HCT116 (cell line): ENCODE data around the gene IGSF9B. TPM values are rescaled to one million over a fixed set of nuclear protein-coding genes. Genes with fewer than 3 reads are reported as not detected.

Source experiments
- ATAC-seq: fragments of 200-7000 bp; cut with Tn5 transposase; 2 replicates; pipeline ENCODE4 v1.9.1; 2020; ENCODE audit warnings: mild to moderate bottlenecking, moderate library complexity
- BruUV-seq: library from RNA; stranded (reverse); fragments of 400-500 nt; replicated peaks from 2 replicates; lab custom pipeline; 2021; lab: Mats Ljungman, UMichigan
- CTCF ChIA-PET: fragments of 300-600 bp; sonication (Branson Sonifier 250); formaldehyde crosslinking; loops from one replicate; lab custom pipeline; 2021; ENCODE audit warnings: antibody characterized with exemption; lab: Charles Lee
- POLR2A ChIA-PET: fragments of 300-600, 350-600 bp; sonication (Branson Sonifier 250); formaldehyde crosslinking; loops from one replicate; lab custom pipeline; 2021; ENCODE audit warnings: antibody characterized with exemption; lab: Charles Lee
- RAD21 ChIA-PET, 2 experiments: fragments of 300-600 bp; sonication (Branson Sonifier 250); formaldehyde crosslinking; loops; one replicate each; lab custom pipeline; 2023; ENCODE audit warnings: low total read pairs in 2 of 2; ENCODE audit not compliant: uncharacterized antibody in 2 of 2, unreplicated experiment in 2 of 2, low non-redundant PET in 1 of 2; lab: Charles Lee
- DNase-seq: peaks from one replicate; pipeline ENCODE4 v3.0.0-alpha.2; 2010; ENCODE audit warnings: low read depth, low spot score
- H2AFZ ChIP-seq: fragments of 200-600 bp; shearing (Covaris generic), sonication (generic); 2 replicates; pipeline ENCODE4 v1.6.1; 2017; ENCODE audit warnings: low read depth, mixed run types, mixed read lengths, antibody characterized with exemption, low read length; ENCODE audit not compliant: poor library complexity, severe bottlenecking
- H3K27ac ChIP-seq: 2 replicates; pipeline ENCODE4 v1.5.1; 2012; ENCODE audit warnings: low read depth, low read length
- H3K27me3 ChIP-seq: fragments of 200-600 bp; sonication (generic); 2 replicates; pipeline ENCODE4 v1.6.1; 2016; ENCODE audit warnings: mixed run types, low read length, mixed read lengths; ENCODE audit not compliant: insufficient read depth
- H3K36me3 ChIP-seq, 2 experiments: fragments of 200-500 bp in 1 of 2; fragments of 200-600 bp in 1 of 2; sonication (Bioruptor generic) in 1 of 2; sonication (generic) in 1 of 2; 2 replicates each; pipeline versions ENCODE4 v1.5.1 to v1.6.1; 2014 to 2016; ENCODE audit warnings: low read length in 2 of 2, inconsistent platforms in 1 of 2, mixed read lengths in 1 of 2, mixed run types in 1 of 2; ENCODE audit not compliant: insufficient read depth in 2 of 2, control insufficient read depth in 1 of 2
- H3K4me1 ChIP-seq, 2 experiments: fragments of 200-600 bp in 1 of 2; sonication (generic) in 1 of 2; 2 replicates each; pipeline versions ENCODE4 v1.5.1 to v1.6.1; 2012 to 2017; ENCODE audit warnings: low read length in 2 of 2, inconsistent platforms in 1 of 2, mild to moderate bottlenecking in 1 of 2, mixed read lengths in 1 of 2, mixed run types in 1 of 2, moderate library complexity in 1 of 2; ENCODE audit not compliant: insufficient read depth in 2 of 2, control insufficient read depth in 1 of 2
- H3K4me2 ChIP-seq: fragments of 200-600 bp; sonication (generic); 2 replicates; pipeline ENCODE4 v1.6.1; 2017; ENCODE audit warnings: mixed run types, low read length, mixed read lengths
- H3K4me3 ChIP-seq, 2 experiments: fragments of 200-600 bp in 1 of 2; sonication (generic) in 1 of 2; replicated peaks in 1 of 2; 2 replicates each; pipeline ENCODE4 v1.5.1; 2011 to 2016; ENCODE audit warnings: low read length in 2 of 2, control low read depth in 1 of 2, low read depth in 1 of 2, mild to moderate bottlenecking in 1 of 2, mixed read lengths in 1 of 2, mixed run types in 1 of 2
- H3K79me2 ChIP-seq: fragments of 200-600 bp; sonication (generic); 2 replicates; pipeline ENCODE4 v1.6.1; 2017; ENCODE audit warnings: mild to moderate bottlenecking, mixed run types, low read length, moderate library complexity, mixed read lengths; ENCODE audit not compliant: insufficient read depth
- H3K9ac ChIP-seq: fragments of 200-600 bp; sonication (generic); 2 replicates; pipeline ENCODE4 v1.6.1; 2016; ENCODE audit warnings: low read length, mixed read lengths
- H3K9me2 ChIP-seq: fragments of 200-600 bp; sonication (generic), shearing (Covaris generic); 2 replicates; pipeline ENCODE4 v1.6.1; 2017; ENCODE audit warnings: mixed run types, mild to moderate bottlenecking, moderate library complexity; ENCODE audit not compliant: insufficient read depth
- H3K9me3 ChIP-seq, 2 experiments: fragments of 200-500 bp in 1 of 2; fragments of 200-600 bp in 1 of 2; sonication (Bioruptor generic) in 1 of 2; sonication (generic) in 1 of 2; 2 replicates each; pipeline ENCODE4 v1.6.1; 2014 to 2017; ENCODE audit warnings: low read length in 2 of 2, mixed read lengths in 2 of 2, inconsistent platforms in 1 of 2, low read depth in 1 of 2, mild to moderate bottlenecking in 1 of 2, mixed run types in 1 of 2, moderate library complexity in 1 of 2; ENCODE audit not compliant: control insufficient read depth in 1 of 2, insufficient read depth in 1 of 2
- H4K20me1 ChIP-seq: fragments of 200-600 bp; sonication (generic), shearing (Covaris generic); 2 replicates; pipeline ENCODE4 v1.6.1; 2017; ENCODE audit warnings: mixed run types, mild to moderate bottlenecking, moderate library complexity; ENCODE audit not compliant: insufficient read depth
- CBX3 ChIP-seq: IDR thresholded peaks from 2 replicates; pipeline ENCODE4 v1.6.1; 2012; ENCODE audit warnings: low read depth
- EGR1 ChIP-seq: IDR thresholded peaks from 2 replicates; pipeline ENCODE4 v1.6.1; 2012; ENCODE audit warnings: low read depth
- EZH2 ChIP-seq: fragments of 200-600 bp; sonication (generic); IDR thresholded peaks from 2 replicates; pipeline ENCODE4 v1.6.1; 2017; ENCODE audit warnings: antibody characterized with exemption, mixed run types
- FOSL1 ChIP-seq: IDR thresholded peaks from 2 replicates; pipeline ENCODE4 v1.6.1; 2012; ENCODE audit warnings: low read depth
- JUND ChIP-seq: IDR thresholded peaks from 2 replicates; pipeline ENCODE4 v1.6.1; 2012
- POLR2A ChIP-seq: IDR thresholded peaks from 2 replicates; pipeline ENCODE4 v1.7.0; 2011; ENCODE audit warnings: borderline replicate concordance; ENCODE audit not compliant: insufficient read depth, insufficient read length; ENCODE audit errors: extremely low read depth
- POLR2AphosphoS5 ChIP-seq: IDR thresholded peaks from 2 replicates; pipeline ENCODE4 v1.6.1; 2011; ENCODE audit warnings: mild to moderate bottlenecking, low read depth, low read length, moderate library complexity
- RAD21 ChIP-seq: IDR thresholded peaks from 2 replicates; pipeline ENCODE4 v1.6.1; 2012; ENCODE audit warnings: low read depth, mild to moderate bottlenecking
- SIN3A ChIP-seq: IDR thresholded peaks from 2 replicates; pipeline ENCODE4 v1.6.1; 2012; ENCODE audit warnings: low read depth
- SP1 ChIP-seq: IDR thresholded peaks from 2 replicates; pipeline ENCODE4 v1.6.1; 2012; ENCODE audit warnings: low read depth
- TCF7L2 ChIP-seq: IDR thresholded peaks from 2 replicates; pipeline ENCODE4 v1.7.0; 2011; ENCODE audit warnings: borderline replicate concordance, inconsistent platforms; ENCODE audit not compliant: insufficient read depth, insufficient read length; ENCODE audit errors: extremely low read depth
- ZFX ChIP-seq: fragments of 450-650 bp; IDR thresholded peaks from 2 replicates; pipeline ENCODE4 v1.6.1; 2017
- intact Hi-C: fragments of 100-400 bp; cut with micrococcal nuclease; formaldehyde crosslinking; loops from 2 replicates; pipeline ENCODE4 v1.10.0; 2022
- total RNA-seq: library from RNA; stranded (reverse); gene quantifications from one replicate; pipeline ENCODE4 v1.2.1, GENCODE V29; 2021; ENCODE audit not compliant: unreplicated experiment
- TF ChIP-seq, protein P1 (sequence below): IDR thresholded peaks from 2 replicates; pipeline ENCODE4 v1.6.1; 2012
- TF ChIP-seq, protein P2 (sequence below), 3 experiments: fragments of 200-600 bp in 1 of 3; sonication (generic) in 1 of 3; IDR thresholded peaks in 2 of 3; conservative IDR thresholded peaks in 1 of 3; 2 replicates each; pipeline ENCODE4 v1.5.1; 2012 to 2017; ENCODE audit warnings: low read depth in 2 of 3, low read length in 2 of 3, antibody characterized with exemption in 1 of 3, borderline replicate concordance in 1 of 3, control low read depth in 1 of 3, mild to moderate bottlenecking in 1 of 3, mixed read lengths in 1 of 3, mixed run types in 1 of 3, moderate library complexity in 1 of 3; ENCODE audit not compliant: insufficient read depth in 1 of 3

IGSF9B gene
- total RNA-seq, 1 experiment from 2014 or later: 12.4 TPM

GRCh38 chr11:133926466-133927246, 30.1 kb downstream of the IGSF9B start:
- BruUV-seq: no TSS peak
- H3K4me1 ChIP-seq: peaks cover 0 to 11% of the 10 kb centered on the region in 2 experiments; a peak in 2 of 4 replicates
- TF ChIP-seq SIN3A (no peak), EZH2 (no peak), JUND (no peak), TCF7L2 (no peak), FOSL1 (no peak), POLR2AphosphoS5 (no peak), CBX3 (no peak), POLR2A (no peak), RAD21 (no peak), SP1 (no peak), ZFX (no peak), EGR1 (no peak)
- TF ChIP-seq, protein P1, sequence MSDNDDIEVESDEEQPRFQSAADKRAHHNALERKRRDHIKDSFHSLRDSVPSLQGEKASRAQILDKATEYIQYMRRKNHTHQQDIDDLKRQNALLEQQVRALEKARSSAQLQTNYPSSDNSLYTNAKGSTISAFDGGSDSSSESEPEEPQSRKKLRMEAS: no peak
- TF ChIP-seq, protein P2, sequence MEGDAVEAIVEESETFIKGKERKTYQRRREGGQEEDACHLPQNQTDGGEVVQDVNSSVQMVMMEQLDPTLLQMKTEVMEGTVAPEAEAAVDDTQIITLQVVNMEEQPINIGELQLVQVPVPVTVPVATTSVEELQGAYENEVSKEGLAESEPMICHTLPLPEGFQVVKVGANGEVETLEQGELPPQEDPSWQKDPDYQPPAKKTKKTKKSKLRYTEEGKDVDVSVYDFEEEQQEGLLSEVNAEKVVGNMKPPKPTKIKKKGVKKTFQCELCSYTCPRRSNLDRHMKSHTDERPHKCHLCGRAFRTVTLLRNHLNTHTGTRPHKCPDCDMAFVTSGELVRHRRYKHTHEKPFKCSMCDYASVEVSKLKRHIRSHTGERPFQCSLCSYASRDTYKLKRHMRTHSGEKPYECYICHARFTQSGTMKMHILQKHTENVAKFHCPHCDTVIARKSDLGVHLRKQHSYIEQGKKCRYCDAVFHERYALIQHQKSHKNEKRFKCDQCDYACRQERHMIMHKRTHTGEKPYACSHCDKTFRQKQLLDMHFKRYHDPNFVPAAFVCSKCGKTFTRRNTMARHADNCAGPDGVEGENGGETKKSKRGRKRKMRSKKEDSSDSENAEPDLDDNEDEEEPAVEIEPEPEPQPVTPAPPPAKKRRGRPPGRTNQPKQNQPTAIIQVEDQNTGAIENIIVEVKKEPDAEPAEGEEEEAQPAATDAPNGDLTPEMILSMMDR (IDR thresholded peaks at IDR 0.05 in 2 of 3, conservative IDR thresholded peaks at IDR 0.05 in 1 of 3; ENCODE audit: borderline replicate concordance in 1 of 3, insufficient read depth in 1 of 3, low read depth in 2 of 3, low read length in 2 of 3): no peak
- TF ChIP-seq, all 23 proteins: peak for 0
- no peak overlapping the region for H3K4me2 ChIP-seq
- H3K27me3 ChIP-seq: no peaks in the 10 kb centered on the region
- H3K36me3 ChIP-seq: 0 out of 4 replicates have a peak, but pooled peaks cover 0 to 6% of the 10 kb centered on the region in 2 experiments
- H3K9me2 ChIP-seq: no peaks in the 10 kb centered on the region
- H4K20me1 ChIP-seq: no peaks in the 10 kb centered on the region
- H2AFZ ChIP-seq: no peak overlapping the region
- no peak overlapping the region for H3K4me3 ChIP-seq
- DNase-seq (no peak), ATAC-seq (no peak)
- intact Hi-C loops: loop anchor here (1.0 to 10.0 kb wide), 4 partner anchors 126 to 328 kb away; partner anchors contain the start of genes ACAD8 and THYN1
- H3K9ac ChIP-seq: no peak overlapping the region
- H3K27ac ChIP-seq: no peak overlapping the region
- H3K9me3 ChIP-seq: no peaks in the 10 kb centered on the region
- ChIA-PET CTCF (interaction anchor here (2.1 to 2.7 kb wide), 2 partner anchors 124 to 172 kb away, joined by 13 to 21 read pairs; no protein-coding TSS in a partner anchor), RAD21 (interaction anchor here in 1 of 2 experiments (1.8 kb wide), 1 partner anchor 124 kb away, joined by 8 read pairs; no protein-coding TSS in a partner anchor), POLR2A (no interaction called here)
- no peaks in the 10 kb centered on the region for H3K79me2 ChIP-seq
